Measurements from ENCODE around the gene KLF15.

DNA sequence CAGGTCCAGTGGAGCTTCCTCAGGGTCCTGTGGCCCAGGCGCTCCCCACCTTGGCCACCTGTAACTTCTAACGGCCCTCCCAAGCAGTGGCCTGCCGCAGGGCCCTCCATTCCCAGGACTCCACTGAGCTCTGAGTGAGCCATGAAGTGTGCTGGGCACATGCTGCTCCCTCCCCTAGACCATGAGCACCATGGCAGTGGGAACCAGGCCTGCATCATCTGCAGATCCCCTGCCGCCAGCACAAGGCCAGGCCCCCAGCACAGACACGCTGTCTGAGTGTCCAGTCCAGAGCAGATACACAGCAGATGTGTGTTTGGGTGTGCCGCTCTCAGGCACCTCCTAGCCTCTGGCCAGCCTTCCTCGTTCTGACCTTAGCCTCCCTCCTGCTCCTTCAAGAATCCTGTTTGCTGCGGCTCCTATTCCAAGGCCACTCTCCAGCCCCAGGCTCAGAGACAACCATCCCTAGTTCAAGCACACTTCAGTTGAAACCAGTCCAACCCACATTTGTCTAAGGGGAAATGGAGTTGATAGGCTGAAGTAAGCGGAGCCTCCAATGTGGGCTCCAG lies 7.0 kb upstream of the KLF15 start:
- TF ChIP-seq, protein P1, sequence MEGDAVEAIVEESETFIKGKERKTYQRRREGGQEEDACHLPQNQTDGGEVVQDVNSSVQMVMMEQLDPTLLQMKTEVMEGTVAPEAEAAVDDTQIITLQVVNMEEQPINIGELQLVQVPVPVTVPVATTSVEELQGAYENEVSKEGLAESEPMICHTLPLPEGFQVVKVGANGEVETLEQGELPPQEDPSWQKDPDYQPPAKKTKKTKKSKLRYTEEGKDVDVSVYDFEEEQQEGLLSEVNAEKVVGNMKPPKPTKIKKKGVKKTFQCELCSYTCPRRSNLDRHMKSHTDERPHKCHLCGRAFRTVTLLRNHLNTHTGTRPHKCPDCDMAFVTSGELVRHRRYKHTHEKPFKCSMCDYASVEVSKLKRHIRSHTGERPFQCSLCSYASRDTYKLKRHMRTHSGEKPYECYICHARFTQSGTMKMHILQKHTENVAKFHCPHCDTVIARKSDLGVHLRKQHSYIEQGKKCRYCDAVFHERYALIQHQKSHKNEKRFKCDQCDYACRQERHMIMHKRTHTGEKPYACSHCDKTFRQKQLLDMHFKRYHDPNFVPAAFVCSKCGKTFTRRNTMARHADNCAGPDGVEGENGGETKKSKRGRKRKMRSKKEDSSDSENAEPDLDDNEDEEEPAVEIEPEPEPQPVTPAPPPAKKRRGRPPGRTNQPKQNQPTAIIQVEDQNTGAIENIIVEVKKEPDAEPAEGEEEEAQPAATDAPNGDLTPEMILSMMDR (IDR thresholded peaks at IDR 0.05): no peak
- TF ChIP-seq POLR2AphosphoS5 (IDR thresholded peaks at IDR 0.05; ENCODE audit: insufficient read depth in 1 of 2, low read depth in 1 of 2) (no peak), POLR2A (IDR thresholded peaks at IDR 0.05) (no peak)

Measured in vagina (tissue), 2 donors.